H1 (cell line): ENCODE data around the gene TMEM127. TPM values are rescaled to one million over a fixed set of nuclear protein-coding genes. Genes with fewer than 3 reads are reported as not detected.

Experiments
- CTCF ChIA-PET: fragments of 300-600 bp; sonication (Branson Sonifier 250); formaldehyde crosslinking; loops from one replicate; lab custom pipeline; 2021; ENCODE audit not compliant: partially characterized antibody; lab: Charles Lee
- POLR2A ChIA-PET: fragments of 300-600 bp; sonication (Branson Sonifier 250); formaldehyde crosslinking; loops from one replicate; lab custom pipeline; 2021; ENCODE audit warnings: inconsistent platforms; ENCODE audit not compliant: partially characterized antibody; lab: Charles Lee
- DNase-seq, 2 experiments: peaks; one replicate each; pipeline versions ENCODE4 v3.0.0 to v3.0.0-alpha.2; 2010 to 2022; ENCODE audit warnings: low spot score in 2 of 2, low read depth in 1 of 2, mixed read lengths in 1 of 2
- FAIRE-seq: peaks from 2 replicates; lab custom pipeline; 2011; peaks lifted over from hg19 to GRCh38; lab: Jason Lieb, UNC
- H2AFZ ChIP-seq: 2 replicates; pipeline ENCODE4 v1.8.1; 2012; ENCODE audit warnings: low read length, inconsistent platforms
- H2AK5ac ChIP-seq: 2 replicates; pipeline ENCODE4 v1.6.1; 2013; ENCODE audit warnings: low read depth, low read length
- H2BK120ac ChIP-seq: replicated peaks from 2 replicates; pipeline ENCODE3; 2013; ENCODE audit warnings: low read depth, low read length, inconsistent platforms
- H2BK12ac ChIP-seq: 2 replicates; pipeline ENCODE4 v1.6.1; 2013; ENCODE audit warnings: low read depth, low read length
- H2BK15ac ChIP-seq: 2 replicates; pipeline ENCODE4 v1.6.1; 2013; ENCODE audit warnings: low read length
- H2BK20ac ChIP-seq: 2 replicates; pipeline ENCODE4 v1.6.1; 2013; ENCODE audit warnings: low read length
- H2BK5ac ChIP-seq: 2 replicates; pipeline ENCODE4 v1.6.1; 2013; ENCODE audit warnings: low read depth, low read length
- H3K14ac ChIP-seq: 2 replicates; pipeline ENCODE4 v1.6.1; 2013; ENCODE audit warnings: inconsistent platforms; ENCODE audit not compliant: insufficient read length
- H3K18ac ChIP-seq: 2 replicates; pipeline ENCODE4 v1.6.1; 2013; ENCODE audit warnings: low read length; ENCODE audit errors: extremely low read depth
- H3K23ac ChIP-seq: 2 replicates; pipeline ENCODE4 v1.6.1; 2013; ENCODE audit warnings: inconsistent platforms; ENCODE audit not compliant: insufficient read length
- H3K23me2 ChIP-seq: 2 replicates; pipeline ENCODE4 v1.6.1; 2013; ENCODE audit warnings: low read depth, low read length
- H3K27ac ChIP-seq: 2 replicates; pipeline ENCODE4 v1.6.1; 2011; ENCODE audit warnings: low read depth, low read length, inconsistent platforms
- H3K27me3 ChIP-seq, 4 experiments: replicated peaks in 1 of 4; 1 replicate in 1 of 4; 2 replicates in 3 of 4; pipeline versions ENCODE4 v1.6.1 to v1.8.1; 2011 to 2013; ENCODE audit warnings: low read length in 3 of 4, mild to moderate bottlenecking in 3 of 4, inconsistent platforms in 2 of 4, mixed read lengths in 2 of 4, moderate library complexity in 1 of 4; ENCODE audit not compliant: control insufficient read depth in 3 of 4, insufficient read depth in 3 of 4; ENCODE audit errors: extremely low read depth in 1 of 4
- H3K36me3 ChIP-seq, 4 experiments: 2 replicates each; pipeline versions ENCODE4 v1.6.1 to v1.8.1; 2011 to 2013; ENCODE audit warnings: mild to moderate bottlenecking in 4 of 4, low read length in 3 of 4, moderate library complexity in 2 of 4, control low read depth in 1 of 4, inconsistent platforms in 1 of 4; ENCODE audit not compliant: insufficient read depth in 4 of 4, control insufficient read depth in 2 of 4
- H3K4ac ChIP-seq: replicated peaks from 2 replicates; pipeline ENCODE3; 2013; ENCODE audit warnings: low read length, low read depth, mixed read lengths, inconsistent platforms; ENCODE audit not compliant: insufficient read length
- H3K4me1 ChIP-seq, 4 experiments: replicated peaks in 1 of 4; 1 replicate in 1 of 4; 2 replicates in 3 of 4; pipeline versions ENCODE4 v1.6.1 to v1.8.1; 2011 to 2013; ENCODE audit warnings: low read length in 3 of 4, inconsistent platforms in 2 of 4, mixed read lengths in 1 of 4; ENCODE audit not compliant: insufficient read depth in 4 of 4, control insufficient read depth in 3 of 4
- H3K4me2 ChIP-seq, 2 experiments: 2 replicates each; pipeline versions ENCODE4 v1.6.1 to v1.8.1; 2011 to 2013; ENCODE audit warnings: low read depth in 2 of 2, low read length in 2 of 2, control low read depth in 1 of 2, inconsistent platforms in 1 of 2, mild to moderate bottlenecking in 1 of 2; ENCODE audit not compliant: insufficient read depth in 1 of 2
- H3K4me3 ChIP-seq, 4 experiments: fragments of 200-600, 300-600 bp in 1 of 4; sonication (generic), shearing (Covaris generic), sonication (Bioruptor Twin) in 1 of 4; 2 replicates each; pipeline versions ENCODE4 v1.5.1 to v1.8.1; 2011 to 2016; ENCODE audit warnings: low read length in 4 of 4, low read depth in 3 of 4, control low read depth in 2 of 4, inconsistent platforms in 2 of 4, mild to moderate bottlenecking in 2 of 4, mixed read lengths in 1 of 4, moderate library complexity in 1 of 4; ENCODE audit not compliant: insufficient read depth in 2 of 4; ENCODE audit errors: extremely low read depth in 1 of 4
- H3K56ac ChIP-seq: replicated peaks from 2 replicates; pipeline ENCODE3; 2013; ENCODE audit warnings: low read depth, mild to moderate bottlenecking, mixed read lengths, low read length, inconsistent platforms; ENCODE audit not compliant: insufficient read length
- H3K79me1 ChIP-seq: 2 replicates; pipeline ENCODE4 v1.6.1; 2013; ENCODE audit warnings: low read depth, low read length, control low read depth
- H3K79me2 ChIP-seq, 2 experiments: 2 replicates each; pipeline versions ENCODE4 v1.6.1 to v1.8.1; 2012 to 2013; ENCODE audit warnings: low read length in 2 of 2, mild to moderate bottlenecking in 2 of 2, inconsistent platforms in 1 of 2; ENCODE audit not compliant: insufficient read depth in 2 of 2, control insufficient read depth in 1 of 2
- H3K9ac ChIP-seq, 4 experiments: replicated peaks in 1 of 4; 1 replicate in 1 of 4; 2 replicates in 3 of 4; pipeline versions ENCODE4 v1.6.1 to v1.8.1; 2011 to 2013; ENCODE audit warnings: low read depth in 3 of 4, low read length in 3 of 4, control low read depth in 2 of 4, mild to moderate bottlenecking in 2 of 4, moderate library complexity in 2 of 4, inconsistent platforms in 1 of 4; ENCODE audit errors: extremely low read depth in 1 of 4
- H3K9me3 ChIP-seq, 2 experiments: 2 replicates each; pipeline versions ENCODE4 v1.6.1 to v1.8.1; 2012 to 2013; ENCODE audit warnings: mild to moderate bottlenecking in 2 of 2, moderate library complexity in 2 of 2, control low read depth in 1 of 2, inconsistent platforms in 1 of 2, low read depth in 1 of 2, low read length in 1 of 2, mixed read lengths in 1 of 2; ENCODE audit not compliant: insufficient read depth in 2 of 2
- H4K20me1 ChIP-seq, 2 experiments: replicated peaks in 1 of 2; 2 replicates each; pipeline versions ENCODE3 to v1.8.1; 2011 to 2013; ENCODE audit warnings: inconsistent platforms in 2 of 2, low read length in 2 of 2, mild to moderate bottlenecking in 1 of 2; ENCODE audit not compliant: insufficient read depth in 2 of 2, control insufficient read depth in 1 of 2
- H4K5ac ChIP-seq: 2 replicates; pipeline ENCODE4 v1.6.1; 2013; ENCODE audit warnings: low read length, low read depth, mixed read lengths, inconsistent platforms; ENCODE audit not compliant: insufficient read length
- H4K8ac ChIP-seq: 2 replicates; pipeline ENCODE4 v1.8.0; 2013; ENCODE audit warnings: mild to moderate bottlenecking, moderate library complexity, low read length, inconsistent platforms; ENCODE audit not compliant: insufficient read depth; ENCODE audit errors: extremely low read depth
- H4K91ac ChIP-seq: replicated peaks from 2 replicates; pipeline ENCODE3; 2013; ENCODE audit warnings: low read length, mixed read lengths, inconsistent platforms; ENCODE audit not compliant: insufficient read length
- CTBP2 ChIP-seq: IDR thresholded peaks from 2 replicates; pipeline ENCODE4 v1.7.0; 2011; ENCODE audit warnings: borderline replicate concordance, mild to moderate bottlenecking, moderate library complexity, mixed read lengths, low read length; ENCODE audit not compliant: insufficient read depth, insufficient read length
- EGR1 ChIP-seq: IDR thresholded peaks from 2 replicates; pipeline ENCODE4 v1.6.1; 2011; ENCODE audit warnings: low read depth, low read length, borderline replicate concordance
- GTF2F1 ChIP-seq: IDR thresholded peaks from 2 replicates; pipeline ENCODE4 v1.6.1; 2012; ENCODE audit warnings: low read depth, low read length, improper control_type of control experiment, borderline replicate concordance
- HDAC6 ChIP-seq: IDR thresholded peaks from one replicate; pipeline ENCODE4 v1.7.1; 2012; ENCODE audit warnings: low read depth, mild to moderate bottlenecking, inconsistent platforms, low read length, moderate library complexity
- KDM4A ChIP-seq: IDR thresholded peaks from one replicate; pipeline ENCODE4 v1.7.1; 2012; ENCODE audit warnings: low read depth, mild to moderate bottlenecking, moderate library complexity, low read length, inconsistent platforms; ENCODE audit not compliant: severe bottlenecking
- NRF1 ChIP-seq: IDR thresholded peaks from 2 replicates; pipeline ENCODE4 v1.6.1; 2011; ENCODE audit warnings: mild to moderate bottlenecking, low read depth, low read length, improper control_type of control experiment
- RAD21 ChIP-seq, 2 experiments: IDR thresholded peaks in 1 of 2; conservative IDR thresholded peaks in 1 of 2; 2 replicates each; pipeline ENCODE4 v1.6.1; 2011; ENCODE audit warnings: low read depth in 2 of 2, low read length in 2 of 2, improper control_type of control experiment in 1 of 2, inconsistent platforms in 1 of 2, mild to moderate bottlenecking in 1 of 2, moderate library complexity in 1 of 2
- RNF2 ChIP-seq: fragments of 200-900, 300-1000 bp; sonication (generic); IDR thresholded peaks from 2 replicates; pipeline ENCODE4 v1.7.1; 2016; ENCODE audit warnings: borderline replicate concordance, low read depth, mild to moderate bottlenecking, antibody characterized with exemption, low read length; ENCODE audit not compliant: poor library complexity, severe bottlenecking; ENCODE audit errors: missing control alignments
- RXRA ChIP-seq: IDR thresholded peaks from 2 replicates; pipeline ENCODE4 v1.6.1; 2011; ENCODE audit warnings: low read depth, mild to moderate bottlenecking, low read length, moderate library complexity; ENCODE audit not compliant: insufficient read depth
- SIX5 ChIP-seq: IDR thresholded peaks from 2 replicates; pipeline ENCODE4 v1.6.1; 2011; ENCODE audit warnings: mild to moderate bottlenecking, low read depth, low read length
- SP2 ChIP-seq: IDR thresholded peaks from 2 replicates; pipeline ENCODE4 v1.6.1; 2012; ENCODE audit warnings: mild to moderate bottlenecking, low read length, inconsistent platforms
- TAF7 ChIP-seq: optimal IDR thresholded peaks from 2 replicates; pipeline ENCODE3; 2011; ENCODE audit warnings: low read depth, mild to moderate bottlenecking, inconsistent platforms, low read length, moderate library complexity, borderline replicate concordance
- WGBS, 2 experiments: shearing (Covaris generic) in 1 of 2; methylation state at CpG; one replicate each; pipeline versions ENCODE4 v1.1.6 to v1.1.7; 2013 to 2015; ENCODE audit warnings: low lambda C conversion rate in 2 of 2, mixed read lengths in 2 of 2, inconsistent platforms in 1 of 2, low coverage in 1 of 2, missing lambda C conversion rate in 1 of 2; ENCODE audit not compliant: insufficient replicate concordance in 2 of 2, insufficient coverage in 1 of 2, insufficient read length in 1 of 2; ENCODE audit errors: extremely low coverage in 1 of 2, missing lambda C conversion rate in 1 of 2; 5-methylcytosine and 5-hydroxymethylcytosine counted together
- polyA plus RNA-seq, 7 experiments: library from polyadenylated mRNA; depleted of rRNA in 3 of 7; stranded (reverse) in 5 of 7; unstranded in 2 of 7; fragments of >200 nt in 5 of 7; fragments of 200-250 nt in 2 of 7; gene quantifications; 1 replicate in 5 of 7; 2 replicates in 1 of 7; 4 replicates in 1 of 7; pipeline versions ENCODE4 v1.2.1 to v1.2.3, GENCODE V29; 2011 to 2013; ENCODE audit warnings: missing spikeins in 2 of 7, mixed read lengths in 2 of 7
- total RNA-seq: library from RNA; stranded (reverse); fragmentation: NEBNext Ultra II Directional; extraction: Animal tissue kit (Norgen Biotek cat#: 25700); gene quantifications from 2 replicates; pipeline ENCODE4 v1.2.1, GENCODE V29; 2021

TMEM127 gene
- total and polyA plus RNA-seq, 2 of the 8 experiments (the other 6 are each of a cell fraction or from before 2014, with no cell fraction given) = 25.0 to 41.0 TPM

DNA sequence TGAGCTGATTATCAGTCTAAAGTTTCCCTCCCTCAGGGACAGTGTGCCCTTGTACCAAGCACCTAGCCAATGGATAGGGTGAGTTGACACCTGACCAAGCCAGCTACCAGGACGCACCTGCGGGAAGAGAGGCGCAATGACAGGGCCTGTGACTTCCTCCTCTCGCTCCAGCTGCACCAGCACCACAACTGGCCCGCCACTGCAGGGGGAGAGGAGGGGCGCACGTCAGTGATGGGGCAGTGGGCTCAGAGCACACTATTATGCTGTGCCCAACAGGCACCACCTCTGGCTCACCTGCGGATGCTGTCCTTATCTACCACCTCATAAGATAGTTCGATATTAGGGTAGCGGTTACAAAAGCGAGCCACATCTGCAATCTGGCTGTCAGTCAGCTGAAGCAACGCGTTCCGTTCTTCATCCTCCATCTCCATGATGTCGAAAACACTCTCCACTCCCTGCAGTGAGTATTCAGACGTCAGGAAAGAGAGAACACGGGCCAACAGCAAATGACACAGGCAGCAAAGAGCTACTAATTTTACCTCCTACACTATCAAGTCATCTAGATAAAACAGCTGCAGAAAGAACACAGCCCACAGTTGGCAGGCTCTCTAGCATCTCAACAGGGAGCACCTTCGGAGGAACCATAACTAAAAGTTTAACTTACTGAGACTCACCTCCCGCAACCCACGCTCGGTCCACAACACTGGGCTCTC is 11.1 kb upstream of the TMEM127 start:
- H3K14ac ChIP-seq = no peak overlapping the region
- no peaks in the 10 kb centered on the region for H3K23me2 ChIP-seq
- no peak overlapping the region for H3K27ac ChIP-seq
- H3K79me1 ChIP-seq = no peaks in the 10 kb centered on the region
- DNase-seq (no peak), FAIRE-seq (no peak)
- H4K5ac ChIP-seq = no peak overlapping the region
- no peak overlapping the region for H2AK5ac ChIP-seq
- no peak overlapping the region for H2BK120ac ChIP-seq
- peaks cover 0 to 18% of the 10 kb centered on the region in 2 experiments for H4K20me1 ChIP-seq
- no peaks in the 10 kb centered on the region for H3K79me2 ChIP-seq
- no peak overlapping the region for H2BK12ac ChIP-seq
- no peak overlapping the region for H2BK5ac ChIP-seq
- H3K18ac ChIP-seq = no peak overlapping the region
- H3K9ac ChIP-seq = no peak overlapping the region
- no peak overlapping the region for H3K4me3 ChIP-seq
- no peak overlapping the region for H3K23ac ChIP-seq
- H3K4me1 ChIP-seq = no peaks in the 10 kb centered on the region
- no peak overlapping the region for H2BK15ac ChIP-seq
- no peak overlapping the region for H3K56ac ChIP-seq
- H3K36me3 ChIP-seq = peaks cover 38 to 72% (median 64%) of the 10 kb centered on the region in 4 experiments
- WGBS, 2 experiments = 91% methylated on average over 19 of the region's 21 CpGs; no CpG with 5 or more reads in 1 of the 2 experiments
- CTCF ChIA-PET = interaction anchor here (1.0 to 1.5 kb wide), 3 partner anchors 10 to 23 kb away, joined by 3 to 6 read pairs (median 3); no protein-coding TSS in a partner anchor
- no peak overlapping the region for H4K8ac ChIP-seq
- TF ChIP-seq NRF1 (no peak), CTBP2 (no peak), SP2 (no peak), KDM4A (no peak), TAF7 (no peak), SIX5 (no peak), GTF2F1 (no peak), RAD21 (IDR thresholded peaks at IDR 0.05 in 1 of 2, conservative IDR thresholded peaks at IDR 0.05 in 1 of 2; ENCODE audit: low read depth in 2 of 2, low read length in 2 of 2) (no peak), HDAC6 (no peak), RXRA (no peak), RNF2 (no peak), EGR1 (no peak)
- no peak overlapping the region for H2AFZ ChIP-seq
- no peaks in the 10 kb centered on the region for H3K9me3 ChIP-seq
- POLR2A ChIA-PET = interaction anchor here (0.6 to 1.7 kb wide), 8 partner anchors 10 to 1154 kb away, joined by 3 to 5 read pairs (median 3); partner anchors contain the start of gene SNRNP200
- H3K27me3 ChIP-seq = no peaks in the 10 kb centered on the region; a peak in 1 of 7 replicates
- H4K91ac ChIP-seq = no peak overlapping the region
- no peak overlapping the region for H3K4ac ChIP-seq
- no peak overlapping the region for H3K4me2 ChIP-seq
- H2BK20ac ChIP-seq = no peak overlapping the region
